ENCODE data around the gene NRIP2.
"Not testable (repeated sequence)": the region's sequence is repeated elsewhere in the genome, so short reads cannot be mapped to it uniquely, and the experiment has no call there.

NRIP2 gene, protein sequence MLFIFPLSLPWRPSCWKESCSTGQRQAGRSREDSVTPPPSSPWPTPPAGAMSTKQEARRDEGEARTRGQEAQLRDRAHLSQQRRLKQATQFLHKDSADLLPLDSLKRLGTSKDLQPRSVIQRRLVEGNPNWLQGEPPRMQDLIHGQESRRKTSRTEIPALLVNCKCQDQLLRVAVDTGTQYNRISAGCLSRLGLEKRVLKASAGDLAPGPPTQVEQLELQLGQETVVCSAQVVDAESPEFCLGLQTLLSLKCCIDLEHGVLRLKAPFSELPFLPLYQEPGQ

GRCh38 chr12:2834581-2835491, at the start of gene NRIP2:
Gene NRIP2, minus strand, starts transcription at chr12:2835035. Its CDS starts 52 bp downstream, at chr12:2834983.
- peak; percentile 70 for DNase-seq

DNA sequence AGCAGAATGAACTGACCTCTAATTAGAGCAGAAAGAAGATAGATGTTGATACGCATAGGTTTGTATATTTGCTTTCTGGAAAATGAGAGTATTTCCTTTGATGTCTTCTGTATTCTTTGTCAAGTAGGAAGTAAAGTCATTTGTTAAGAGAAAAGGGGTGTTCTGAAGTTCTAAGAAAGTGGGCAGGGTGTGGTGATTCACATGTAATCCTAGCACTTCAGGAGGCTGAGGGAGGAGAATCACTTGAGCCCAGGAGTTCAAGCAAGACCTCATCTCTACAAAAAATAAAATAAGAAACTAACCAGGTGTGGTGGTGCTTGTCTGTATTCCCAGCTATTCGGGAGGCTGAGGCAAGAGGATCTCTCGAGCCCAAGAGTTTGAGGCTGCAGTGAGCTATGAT, 45.0 kb upstream of the NRIP2 start:
- no peak for DNase-seq

- no peak for DNase-seq
Observed at GRCh38 chr12:2877953-2878732, 43.3 kb upstream of the NRIP2 start.

GRCh38 chr12:2877047-2877952, 42.5 kb upstream of the NRIP2 start, which contains the start of the genes FOXM1 and RHNO1:
Gene FOXM1, minus strand, starts transcription at chr12:2877174. Its CDS starts 2,696 bp downstream, at chr12:2874478.
Gene RHNO1, plus strand, starts transcription at chr12:2877223. Its CDS starts 8,144 bp downstream, at chr12:2885367.
- DNase-seq, result peak; percentile 84

GRCh38 chr12:2876431-2877046, 41.7 kb upstream of the NRIP2 start:
- no peak for DNase-seq

GRCh38 chr12:2868986-2869632, 34.3 kb upstream of the NRIP2 start:
- not testable (repeated sequence) for DNase-seq

- DNase-seq, result no peak
Observed at GRCh38 chr12:2864198-2864597, 29.4 kb upstream of the NRIP2 start.

DNA sequence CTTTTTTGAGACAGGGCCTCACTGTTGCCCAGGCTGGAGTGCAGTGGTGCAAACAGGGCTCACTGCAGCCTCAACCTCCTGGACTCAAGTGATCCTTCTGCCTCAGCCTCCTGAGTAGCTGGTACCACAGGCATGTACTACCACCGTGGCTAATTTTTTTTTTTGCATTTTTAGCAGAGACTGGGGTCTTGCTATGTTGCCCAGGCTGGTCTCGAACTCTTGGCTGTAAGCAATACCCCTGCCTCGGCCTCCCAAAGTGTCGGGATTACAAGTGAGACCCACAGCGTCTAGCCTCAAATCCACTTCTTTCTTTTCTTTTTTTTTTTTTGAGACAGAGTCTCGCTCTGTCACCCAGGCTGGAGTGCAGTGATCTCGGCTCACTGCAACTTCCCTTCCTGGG, 28.6 kb upstream of the NRIP2 start:
- DNase-seq, result not testable (repeated sequence)

DNA sequence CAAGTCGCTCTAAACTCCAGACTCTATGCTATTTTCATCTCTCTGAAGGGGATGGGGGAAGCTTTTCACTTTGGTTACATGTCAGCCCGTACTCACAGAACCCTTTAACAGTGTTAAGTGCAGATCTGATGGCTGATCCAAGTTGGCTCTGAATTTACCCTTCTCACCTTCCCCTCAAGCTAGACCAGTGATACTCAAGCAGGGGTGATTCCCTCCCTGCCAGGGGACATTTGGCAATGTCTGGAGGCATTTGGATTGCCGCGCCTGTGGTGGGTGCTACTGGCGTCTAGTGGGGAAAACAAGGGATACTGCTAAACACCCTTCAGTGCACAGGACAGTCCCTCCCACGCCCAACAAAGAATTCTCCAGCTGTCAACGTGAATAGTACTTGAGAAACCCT, 28.0 kb upstream of the NRIP2 start:
- no peak for DNase-seq

- DNase-seq, result no peak
Observed at GRCh38 chr12:2860170-2860569, 25.3 kb upstream of the NRIP2 start.

DNA sequence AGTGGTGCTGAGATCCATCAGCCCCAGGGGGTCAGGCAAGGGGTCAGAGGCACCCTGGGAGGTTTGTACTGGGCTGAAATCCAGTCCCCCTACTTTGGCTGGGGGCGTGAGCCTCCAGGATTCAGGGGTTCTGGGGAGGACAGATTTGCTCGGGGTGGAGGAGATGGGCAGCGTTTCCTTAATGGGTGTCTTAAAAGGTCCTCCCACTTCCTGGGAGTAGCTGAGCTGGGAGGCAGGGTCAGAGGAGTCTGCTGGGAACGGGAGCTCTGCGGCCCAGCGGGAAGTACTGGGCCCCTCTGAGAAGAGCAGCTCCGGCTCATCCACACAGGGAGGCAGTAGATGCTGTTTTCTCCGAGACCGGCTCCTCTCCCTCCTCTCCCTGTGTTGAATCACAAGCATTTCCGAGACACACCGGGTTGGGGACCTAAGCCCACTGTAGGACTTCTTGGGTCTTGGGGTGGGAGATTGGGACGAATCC, 24.1 kb upstream of the NRIP2 start:
- no peak for DNase-seq

GRCh38 chr12:2858334-2858733, 23.5 kb upstream of the NRIP2 start:
- no peak for DNase-seq

GRCh38 chr12:2857576-2857975, 22.7 kb upstream of the NRIP2 start:
- DNase-seq, result no peak

DNA sequence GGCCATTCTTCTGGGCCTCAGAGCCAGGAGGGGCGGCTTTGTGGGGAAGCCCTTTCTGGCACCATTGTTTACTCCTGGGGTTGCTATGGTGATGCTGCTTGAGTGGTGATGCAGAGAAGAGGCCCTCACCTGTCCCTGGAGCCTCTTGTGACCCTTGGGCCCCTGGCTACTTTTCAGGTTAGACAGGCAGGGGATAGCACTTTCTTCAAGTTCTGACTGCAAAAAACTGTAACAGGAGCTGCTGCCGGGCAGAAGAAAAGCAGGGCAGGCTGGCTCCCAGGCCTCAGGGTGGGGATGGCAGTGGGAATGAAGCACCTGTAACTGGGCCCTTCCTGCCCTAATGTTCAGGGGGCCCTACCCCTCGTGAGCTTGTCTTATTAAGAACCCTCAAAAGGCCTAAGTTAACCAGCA, 22.2 kb upstream of the NRIP2 start, which contains the start of gene TEX52:
TSS of gene TEX52 (minus strand) at position 19 of the 411 bp plus-strand sequence. CDS start at position 6, 13 bp downstream.
- DNase-seq, result no peak

- no peak for DNase-seq
Observed at GRCh38 chr12:2856051-2856450, 21.2 kb upstream of the NRIP2 start.

- no peak for DNase-seq
Observed at GRCh38 chr12:2855546-2855945, 20.7 kb upstream of the NRIP2 start.

GRCh38 chr12:2854669-2855453, 20.0 kb upstream of the NRIP2 start:
- no peak for DNase-seq

DNA sequence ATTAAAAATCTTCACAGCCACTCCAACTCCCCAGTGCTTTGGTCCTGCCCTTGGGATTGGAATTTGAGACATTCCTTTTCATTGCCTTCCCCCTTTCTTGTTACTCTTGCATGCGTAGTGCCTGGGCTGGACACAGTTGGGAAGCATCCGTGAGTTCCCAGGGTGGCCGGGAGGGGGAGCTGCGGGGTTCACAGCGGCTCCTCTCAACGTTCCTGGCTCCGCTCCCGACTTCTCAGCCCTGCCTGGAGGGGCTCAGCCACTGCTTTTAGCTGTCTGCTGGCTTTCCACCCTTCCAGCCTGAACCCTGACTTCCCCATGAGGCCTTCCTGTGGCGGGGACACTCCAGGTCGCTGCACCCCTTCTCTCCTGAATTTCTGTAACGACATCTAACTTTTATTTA, 18.8 kb upstream of the NRIP2 start:
- peak; percentile 88 for DNase-seq

- DNase-seq, result no peak
Observed at GRCh38 chr12:2851931-2852330, 17.1 kb upstream of the NRIP2 start.

DNA sequence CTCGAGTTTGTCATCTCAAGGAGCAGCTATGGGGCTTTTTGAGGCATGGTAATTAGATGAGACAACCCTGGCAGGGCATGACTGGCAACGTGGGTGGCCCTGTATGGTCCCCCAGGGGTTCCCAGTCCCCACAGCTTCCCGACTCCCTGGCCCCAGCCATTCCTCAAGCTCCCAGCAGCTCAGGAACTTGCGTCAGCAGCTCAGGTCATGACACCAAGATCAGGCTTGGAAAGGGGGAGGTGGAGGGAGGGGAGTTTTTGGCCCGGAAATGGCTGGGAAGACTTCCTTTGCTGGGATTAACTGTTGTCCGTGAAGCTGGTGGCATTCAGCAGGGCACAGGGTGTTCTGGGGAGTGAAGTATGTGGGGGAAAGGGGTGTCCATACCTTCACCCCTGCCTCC, 10.4 kb upstream of the NRIP2 start:
- no peak for DNase-seq
